ENCODE data around the gene ABHD8. TPM values are rescaled to one million over a fixed set of nuclear protein-coding genes. Genes with fewer than 3 reads are reported as not detected.

The ABHD8 gene
- total RNA-seq, 1 donor = 4.9 TPM

- Histone ChIP-seq H3K27me3 (ENCODE audit: insufficient read depth, low read length) (no peaks in the 10 kb centered on the region), H3K4me3 (ENCODE audit: low read length) (peak overlapping the region; percentile 81), H3K9me3 (ENCODE audit: low read depth, low read length) (no peaks in the 10 kb centered on the region), H3K4me1 (ENCODE audit: insufficient read depth, low read length) (peaks cover 51% of the 10 kb centered on the region)
Observed at GRCh38 chr19:17337675-17338432, 34.6 kb upstream of the ABHD8 start.

- H3K4me3 ChIP-seq (ENCODE audit: low read length) = peak within 1 kb of the TSS; percentile 81
- peaks cover 51% of the 10 kb centered on the region for H3K4me1 ChIP-seq (ENCODE audit: insufficient read depth, low read length)
Observed at GRCh38 chr19:17336872-17337674, 33.8 kb upstream of the ABHD8 start, which contains the start of gene GTPBP3. TSS of gene GTPBP3 (plus strand) at chr19:17337553. CDS start at chr19:17337612, 59 bp downstream.

GRCh38 chr19:17335575-17335974, 32.4 kb upstream of the ABHD8 start:
- Histone ChIP-seq H3K4me1 (ENCODE audit: insufficient read depth, low read length) (peaks cover 51% of the 10 kb centered on the region), H3K9me3 (ENCODE audit: low read depth, low read length) (no peaks in the 10 kb centered on the region), H3K4me3 (ENCODE audit: low read length) (no peak overlapping the region), H3K27me3 (ENCODE audit: insufficient read depth, low read length) (no peaks in the 10 kb centered on the region)

More at GRCh38 chr19:17336872-17337674, 33.8 kb upstream of the ABHD8 start, which contains the start of gene GTPBP3:
- Histone ChIP-seq H3K9me3 (ENCODE audit: low read depth, low read length) (no peaks in the 10 kb centered on the region), H3K27me3 (ENCODE audit: insufficient read depth, low read length) (no peaks in the 10 kb centered on the region)

- peak within 1 kb of the TSS; percentile 64 for H3K4me3 ChIP-seq (ENCODE audit: low read length)
- peaks cover 52% of the 10 kb centered on the region for H3K4me1 ChIP-seq (ENCODE audit: insufficient read depth, low read length)
- no peaks in the 10 kb centered on the region for H3K9me3 ChIP-seq (ENCODE audit: low read depth, low read length)
- peaks cover 6% of the 10 kb centered on the region for H3K27me3 ChIP-seq (ENCODE audit: insufficient read depth, low read length)
Observed at GRCh38 chr19:17334414-17335409, 31.5 kb upstream of the ABHD8 start, which contains the start of gene ANO8. TSS of gene ANO8 (minus strand) at chr19:17334855. CDS start at chr19:17334670, 185 bp downstream.

- Histone ChIP-seq H3K27me3 (ENCODE audit: insufficient read depth, low read length) (peaks cover 14% of the 10 kb centered on the region), H3K9me3 (ENCODE audit: low read depth, low read length) (no peaks in the 10 kb centered on the region), H3K4me3 (ENCODE audit: low read length) (peak overlapping the region; percentile 64), H3K4me1 (ENCODE audit: insufficient read depth, low read length) (peaks cover 61% of the 10 kb centered on the region)
Observed at GRCh38 chr19:17333611-17334413, 30.6 kb upstream of the ABHD8 start.

- peaks cover 14% of the 10 kb centered on the region for H3K27me3 ChIP-seq (ENCODE audit: insufficient read depth, low read length)
- H3K4me1 ChIP-seq (ENCODE audit: insufficient read depth, low read length) = peaks cover 54% of the 10 kb centered on the region
- no peak overlapping the region for H3K4me3 ChIP-seq (ENCODE audit: low read length)
- H3K9me3 ChIP-seq (ENCODE audit: low read depth, low read length) = no peaks in the 10 kb centered on the region
Observed at GRCh38 chr19:17332677-17333581, 29.7 kb upstream of the ABHD8 start.

- H3K4me1 ChIP-seq (ENCODE audit: insufficient read depth, low read length) = peaks cover 49% of the 10 kb centered on the region
- H3K4me3 ChIP-seq (ENCODE audit: low read length) = no peak overlapping the region
Observed at GRCh38 chr19:17332360-17332676, 29.1 kb upstream of the ABHD8 start.

GRCh38 chr19:17331045-17331558, 27.9 kb upstream of the ABHD8 start:
- H3K9me3 ChIP-seq (ENCODE audit: low read depth, low read length) = no peaks in the 10 kb centered on the region
- peaks cover 14% of the 10 kb centered on the region for H3K27me3 ChIP-seq (ENCODE audit: insufficient read depth, low read length)
- H3K4me1 ChIP-seq (ENCODE audit: insufficient read depth, low read length) = peaks cover 40% of the 10 kb centered on the region
- no peak overlapping the region for H3K4me3 ChIP-seq (ENCODE audit: low read length)

More at GRCh38 chr19:17332360-17332676, 29.1 kb upstream of the ABHD8 start:
- peaks cover 14% of the 10 kb centered on the region for H3K27me3 ChIP-seq (ENCODE audit: insufficient read depth, low read length)
- H3K9me3 ChIP-seq (ENCODE audit: low read depth, low read length) = no peaks in the 10 kb centered on the region

- Histone ChIP-seq H3K27me3 (ENCODE audit: insufficient read depth, low read length) (peaks cover 14% of the 10 kb centered on the region), H3K4me3 (ENCODE audit: low read length) (no peak overlapping the region), H3K9me3 (ENCODE audit: low read depth, low read length) (no peaks in the 10 kb centered on the region), H3K4me1 (ENCODE audit: insufficient read depth, low read length) (peaks cover 34% of the 10 kb centered on the region)
Observed at GRCh38 chr19:17330262-17331044, 27.2 kb upstream of the ABHD8 start.

- no peak overlapping the region for H3K4me3 ChIP-seq (ENCODE audit: low read length)
- H3K9me3 ChIP-seq (ENCODE audit: low read depth, low read length) = no peaks in the 10 kb centered on the region
- peaks cover 25% of the 10 kb centered on the region for H3K4me1 ChIP-seq (ENCODE audit: insufficient read depth, low read length)
- H3K27me3 ChIP-seq (ENCODE audit: insufficient read depth, low read length) = peaks cover 14% of the 10 kb centered on the region
Observed at GRCh38 chr19:17329366-17330261, 26.4 kb upstream of the ABHD8 start.

GRCh38 chr19:17328517-17329365, 25.5 kb upstream of the ABHD8 start:
- H3K4me1 ChIP-seq (ENCODE audit: insufficient read depth, low read length) = peaks cover 19% of the 10 kb centered on the region
- peaks cover 14% of the 10 kb centered on the region for H3K27me3 ChIP-seq (ENCODE audit: insufficient read depth, low read length)
- peak overlapping the region; percentile 45 for H3K4me3 ChIP-seq (ENCODE audit: low read length)
- no peaks in the 10 kb centered on the region for H3K9me3 ChIP-seq (ENCODE audit: low read depth, low read length)
